Dermis microvascular lymphatic vessel endothelial cell (primary cell): ENCODE data around the gene P4HTM. TPM values are rescaled to one million over a fixed set of nuclear protein-coding genes. Genes with fewer than 3 reads are reported as not detected.

Experiments used
- DNase-seq, 2 donors: peaks; one replicate each; pipeline versions ENCODE4 v3.0.0 to v3.0.0-alpha.2; 2010; ENCODE audit warnings: low read depth in 2 of 2
- total RNA-seq: library from RNA; depleted of rRNA; stranded (reverse); fragments of >200 nt; gene quantifications from 2 replicates; pipeline ENCODE4 v1.2.1, GENCODE V29; 2014

P4HTM gene
- total RNA-seq: 4.5 and 4.7 TPM in 2 replicates

DNA sequence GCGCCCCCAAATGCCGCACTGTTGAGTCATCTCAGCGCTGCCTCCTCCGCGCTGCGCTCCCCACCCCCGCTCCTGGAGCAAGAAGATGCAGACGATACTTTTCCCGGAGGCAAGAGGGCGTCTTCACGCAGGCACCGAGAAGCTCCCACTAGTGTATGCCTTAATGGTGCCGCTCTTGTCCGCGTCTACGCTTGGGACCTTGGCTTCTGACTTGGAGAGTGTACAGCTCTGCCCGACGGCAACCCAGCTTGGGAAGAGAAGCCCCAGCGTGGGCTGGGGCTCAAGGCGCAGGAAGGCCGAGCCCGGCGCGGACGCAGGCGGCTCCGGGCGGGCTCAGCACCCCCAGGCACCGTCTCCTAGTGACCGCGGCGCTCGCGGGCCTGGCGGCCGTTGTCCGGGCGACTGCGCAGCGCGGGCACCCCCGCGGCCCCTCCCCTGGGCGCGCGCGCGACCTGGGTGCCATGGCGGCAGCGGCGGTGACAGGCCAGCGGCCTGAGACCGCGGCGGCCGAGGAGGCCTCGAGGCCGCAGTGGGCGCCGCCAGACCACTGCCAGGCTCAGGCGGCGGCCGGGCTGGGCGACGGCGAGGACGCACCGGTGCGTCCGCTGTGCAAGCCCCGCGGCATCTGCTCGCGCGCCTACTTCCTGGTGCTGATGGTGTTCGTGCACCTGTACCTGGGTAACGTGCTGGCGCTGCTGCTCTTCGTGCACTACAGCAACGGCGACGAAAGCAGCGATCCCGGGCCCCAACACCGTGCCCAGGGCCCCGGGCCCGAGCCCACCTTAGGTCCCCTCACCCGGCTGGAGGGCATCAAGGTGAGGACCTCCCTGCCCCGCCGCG is at the start of gene P4HTM:
TSS of gene P4HTM (plus strand) at position 446 of the 840 bp plus-strand sequence. CDS start at position 462, 16 bp downstream.
- DNase-seq: peak in 1 of 2 donors; percentile 81

DNA sequence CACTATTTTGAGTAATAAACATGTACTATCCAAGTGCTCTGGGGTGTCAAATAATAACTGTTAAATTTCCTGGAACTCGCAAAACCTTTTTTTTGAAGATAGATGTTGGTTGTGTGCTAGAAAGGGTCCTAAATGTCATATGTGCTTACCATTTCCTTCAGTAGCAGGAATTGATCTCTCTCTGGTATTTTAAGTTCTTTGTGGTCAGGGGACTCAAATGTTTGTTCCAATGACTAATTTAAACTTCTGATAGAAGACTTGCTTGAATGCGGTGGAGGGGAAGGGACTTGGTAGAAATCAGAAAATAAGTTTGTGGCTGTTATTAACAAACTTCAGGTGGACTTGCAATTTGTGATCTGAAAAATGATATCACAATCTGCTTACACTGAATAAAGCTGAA is 44.6 kb upstream of the P4HTM start:
- DNase-seq: no peak

GRCh38 chr3:48945891-48946549 is 44.0 kb upstream of the P4HTM start:
- no peak for DNase-seq

DNA sequence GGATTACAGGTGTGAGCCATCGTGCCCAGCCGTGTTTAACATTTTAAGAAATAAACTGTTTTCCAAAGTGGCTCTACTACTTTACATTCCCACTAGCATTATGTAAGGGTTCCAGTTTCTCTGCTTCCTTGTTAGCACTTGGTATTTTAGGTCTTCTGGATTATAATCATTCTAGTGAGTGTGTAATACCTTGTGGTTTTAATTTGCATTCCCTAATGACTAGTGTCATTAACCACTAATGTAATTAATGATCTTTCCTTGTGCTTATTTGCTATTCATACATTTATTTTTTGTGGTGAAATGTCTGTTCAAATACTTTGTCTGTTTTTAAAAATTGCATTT is 40.7 kb upstream of the P4HTM start:
- DNase-seq: no peak

- no peak for DNase-seq
Measured at GRCh38 chr3:48950051-48950450, 40.0 kb upstream of the P4HTM start.

GRCh38 chr3:48951764-48952163 is 38.3 kb upstream of the P4HTM start:
- DNase-seq: no peak

DNA sequence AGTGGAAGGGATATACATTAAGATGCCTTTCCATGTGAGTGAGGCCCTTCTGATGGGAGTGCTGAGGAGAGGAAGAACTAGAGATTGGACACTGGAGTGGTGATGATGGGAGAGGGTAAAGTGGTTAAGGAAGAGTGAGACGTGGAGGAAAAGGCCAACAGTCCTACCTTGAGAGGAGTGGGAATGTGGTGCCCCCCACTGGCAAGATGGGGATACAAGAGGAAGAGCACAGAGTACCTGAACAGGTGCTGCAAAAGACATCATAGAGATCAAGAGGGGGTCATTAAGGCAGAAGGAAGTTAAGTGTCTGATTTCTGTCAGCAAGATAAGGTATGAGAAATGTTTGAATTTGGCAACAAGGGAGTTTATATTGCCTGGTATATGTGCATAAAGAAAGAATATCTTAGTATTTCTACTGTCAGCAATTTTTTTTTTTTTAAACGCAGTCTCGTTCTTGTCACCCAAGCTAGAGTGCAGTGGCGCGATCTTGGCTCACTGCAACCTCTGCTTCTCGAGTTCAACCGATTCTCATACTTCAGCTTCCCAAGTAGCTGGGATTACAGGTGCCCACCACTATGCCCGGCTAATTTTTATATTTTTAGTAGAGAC is 37.4 kb upstream of the P4HTM start:
- DNase-seq: peak; percentile 14 to 48

- no peak for DNase-seq
Measured at GRCh38 chr3:48957006-48957705, 32.9 kb upstream of the P4HTM start.

DNA sequence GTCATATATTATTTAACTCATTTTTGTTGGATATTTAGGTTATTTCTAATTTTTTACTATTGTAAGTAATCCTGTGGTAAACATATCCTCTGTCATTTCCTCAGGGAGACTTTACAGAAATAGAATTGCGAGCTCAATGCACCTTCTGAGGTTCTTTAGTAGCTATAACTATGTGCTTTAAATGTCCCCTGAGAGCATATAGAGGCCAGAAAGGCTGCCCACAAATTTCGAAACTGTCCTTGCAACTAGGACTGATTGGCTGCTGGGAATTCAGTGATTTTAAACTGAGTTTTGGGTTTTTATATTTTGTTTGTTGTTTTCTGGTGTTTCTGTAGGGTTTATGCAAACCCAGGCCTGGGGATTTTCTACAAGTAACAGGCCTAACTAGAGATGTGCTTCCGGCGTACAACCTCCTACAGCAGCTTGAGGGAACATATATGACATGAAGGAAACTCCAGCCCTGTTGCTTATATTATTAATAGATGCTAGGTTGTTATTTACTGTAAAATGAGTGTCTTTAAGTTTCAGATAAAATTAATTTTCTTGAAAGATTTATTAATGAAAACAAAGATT is 29.1 kb upstream of the P4HTM start:
- DNase-seq: no peak

- no peak for DNase-seq
Measured at GRCh38 chr3:48962340-48962739, 27.7 kb upstream of the P4HTM start.

- no peak for DNase-seq
Measured at GRCh38 chr3:48962939-48963338, 27.1 kb upstream of the P4HTM start.

DNA sequence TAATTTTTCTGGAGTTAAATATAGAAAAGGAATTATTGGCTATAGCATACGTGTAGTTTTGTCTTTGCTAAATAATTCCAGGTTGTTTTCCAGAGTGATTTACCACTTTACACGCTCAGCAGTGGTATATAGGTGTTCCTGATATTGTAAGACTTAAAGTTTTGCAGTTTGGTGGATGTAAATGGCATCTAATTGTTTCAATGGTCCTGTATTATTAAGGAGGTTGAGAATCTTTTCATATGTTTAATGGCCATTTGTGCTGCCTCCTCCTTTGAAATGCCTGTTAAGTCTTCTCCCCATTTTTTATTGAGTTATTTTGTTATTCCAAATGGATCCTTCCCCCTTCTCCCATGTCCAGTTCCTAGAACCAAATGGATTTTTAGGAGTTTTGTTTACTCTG is 26.4 kb upstream of the P4HTM start:
- DNase-seq: no peak

DNA sequence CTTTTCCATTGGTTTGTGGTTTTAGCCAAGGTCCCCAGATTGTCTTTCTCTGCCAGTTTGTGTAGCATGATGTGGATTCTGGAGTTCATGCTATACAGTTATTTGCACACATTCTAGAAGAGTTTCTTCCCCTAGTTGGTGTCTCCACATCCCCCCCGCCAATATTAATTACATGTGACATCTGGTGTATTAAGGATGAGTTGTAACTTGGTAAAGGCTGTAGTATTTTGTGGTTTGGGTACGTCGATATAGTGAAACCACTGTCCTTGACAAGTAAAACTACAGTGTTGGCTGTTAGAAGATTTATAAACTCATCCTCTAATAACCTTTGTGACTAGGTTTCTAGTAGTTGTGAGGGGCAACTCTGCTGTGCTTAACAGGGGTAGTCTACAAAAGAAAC is 23.7 kb upstream of the P4HTM start:
- no peak for DNase-seq

DNA sequence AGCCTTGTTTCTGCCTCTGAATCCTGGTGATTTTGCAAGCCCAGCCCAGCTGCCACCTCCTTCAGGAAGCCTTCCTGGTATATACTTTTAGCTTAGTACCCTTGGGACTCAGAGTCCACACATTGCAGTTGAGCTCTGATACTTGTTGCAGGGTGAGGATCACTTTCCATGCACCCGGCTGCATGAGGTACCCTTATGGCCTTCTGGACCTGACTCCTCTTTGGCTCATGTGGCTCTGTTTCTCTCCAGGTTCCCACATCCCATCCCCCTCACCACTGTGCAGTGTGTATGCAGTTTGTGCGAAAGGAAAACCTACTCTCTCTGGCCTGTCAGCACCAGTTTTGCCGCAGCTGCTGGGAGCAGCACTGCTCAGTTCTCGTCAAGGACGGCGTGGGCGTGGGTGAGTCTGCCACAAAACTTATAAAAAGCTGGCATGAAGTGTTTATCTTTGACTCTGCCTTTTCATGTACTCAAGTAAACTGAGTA is 23.1 kb upstream of the P4HTM start:
- DNase-seq: no peak

DNA sequence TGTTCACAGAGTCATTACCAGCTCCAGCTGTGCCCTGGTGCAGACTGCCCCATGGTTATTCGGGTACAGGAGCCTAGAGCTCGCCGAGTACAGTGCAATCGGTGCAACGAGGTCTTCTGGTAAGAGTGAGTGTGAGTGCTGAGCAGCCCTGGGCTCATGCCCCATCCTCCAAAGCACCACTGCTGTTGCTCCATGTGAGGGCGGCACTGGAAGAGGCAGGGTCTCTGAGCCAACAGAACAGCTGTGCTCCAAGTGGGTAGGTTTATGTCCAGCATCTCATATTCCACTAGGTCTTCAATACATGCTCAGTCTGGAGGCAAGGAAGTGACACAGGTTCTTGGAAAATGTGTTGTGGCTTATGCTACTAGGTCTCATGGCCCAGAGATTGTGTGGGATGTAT is 19.5 kb upstream of the P4HTM start:
- no peak for DNase-seq

DNA sequence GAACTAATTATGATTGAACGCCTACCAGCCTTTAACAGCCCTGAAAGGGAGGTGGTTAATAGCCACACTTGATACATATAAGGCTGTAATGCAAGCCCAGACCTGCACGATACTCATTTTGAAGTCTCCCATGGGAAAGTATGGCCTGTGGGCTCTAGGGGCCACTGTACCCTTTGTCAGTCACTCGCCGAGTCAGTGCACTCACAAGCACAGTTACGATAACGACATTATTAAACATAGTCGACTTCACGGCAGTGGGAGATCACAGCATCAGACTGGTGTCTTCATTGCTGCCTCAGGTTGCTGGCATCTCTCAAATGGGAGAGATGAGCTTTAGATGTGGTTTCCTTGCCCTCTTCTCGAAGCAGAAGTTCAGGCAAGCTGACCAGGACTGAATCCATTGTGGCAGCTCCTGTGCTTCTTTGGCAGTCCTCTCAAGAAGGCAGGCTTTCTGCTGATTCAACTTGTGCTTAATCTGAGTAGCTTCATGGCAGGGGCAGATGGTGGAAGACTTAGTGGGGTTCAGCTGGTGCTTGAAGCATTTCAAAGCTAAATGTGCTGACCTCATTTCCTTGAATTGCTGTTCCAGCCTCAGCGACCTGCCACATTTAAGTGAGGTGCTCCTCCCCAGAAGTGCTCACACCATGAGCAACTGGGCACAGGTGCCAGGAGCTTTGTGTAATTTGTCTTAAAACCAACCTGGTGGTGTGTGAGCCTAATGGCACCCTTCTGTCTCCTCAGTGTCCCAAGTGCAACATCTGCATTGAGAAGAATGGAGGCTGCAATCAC is 15.8 kb upstream of the P4HTM start:
- no peak for DNase-seq

DNA sequence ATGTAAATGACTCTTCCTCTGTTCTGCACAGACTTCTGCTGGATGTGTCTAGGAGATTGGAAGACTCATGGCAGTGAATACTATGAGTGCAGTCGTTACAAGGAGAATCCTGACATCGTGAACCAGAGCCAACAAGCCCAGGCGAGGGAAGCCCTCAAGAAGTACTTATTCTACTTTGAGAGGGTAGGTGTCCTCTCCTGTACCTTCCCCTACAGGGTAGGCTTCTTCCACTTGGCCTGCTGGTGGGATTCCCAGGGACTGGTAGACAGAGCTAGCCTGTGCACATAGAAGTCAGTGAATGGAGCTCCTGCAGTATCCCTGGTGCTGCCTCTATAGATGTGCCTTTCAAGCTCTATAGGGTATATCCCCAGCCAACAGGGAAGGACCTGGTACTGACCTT is 10.6 kb upstream of the P4HTM start:
- no peak for DNase-seq

DNA sequence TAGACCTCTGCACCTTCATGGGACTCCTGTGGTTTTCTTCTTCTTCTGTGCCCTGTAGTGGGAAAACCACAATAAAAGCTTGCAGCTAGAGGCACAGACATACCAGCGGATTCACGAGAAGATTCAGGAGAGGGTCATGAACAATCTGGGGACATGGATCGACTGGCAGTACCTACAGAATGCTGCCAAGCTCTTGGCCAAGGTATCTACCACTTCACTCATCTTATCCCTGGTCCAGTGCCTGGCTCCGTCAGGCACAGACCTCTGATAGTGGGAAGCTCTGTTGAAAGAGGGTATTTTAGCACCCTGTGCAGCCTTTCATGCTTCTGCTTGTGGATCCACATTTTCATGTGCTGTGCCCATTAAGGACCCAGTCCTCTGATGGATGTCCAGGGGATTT is 9.7 kb upstream of the P4HTM start:
- DNase-seq: no peak

GRCh38 chr3:48982016-48982415 is 8.0 kb upstream of the P4HTM start:
- DNase-seq: no peak

DNA sequence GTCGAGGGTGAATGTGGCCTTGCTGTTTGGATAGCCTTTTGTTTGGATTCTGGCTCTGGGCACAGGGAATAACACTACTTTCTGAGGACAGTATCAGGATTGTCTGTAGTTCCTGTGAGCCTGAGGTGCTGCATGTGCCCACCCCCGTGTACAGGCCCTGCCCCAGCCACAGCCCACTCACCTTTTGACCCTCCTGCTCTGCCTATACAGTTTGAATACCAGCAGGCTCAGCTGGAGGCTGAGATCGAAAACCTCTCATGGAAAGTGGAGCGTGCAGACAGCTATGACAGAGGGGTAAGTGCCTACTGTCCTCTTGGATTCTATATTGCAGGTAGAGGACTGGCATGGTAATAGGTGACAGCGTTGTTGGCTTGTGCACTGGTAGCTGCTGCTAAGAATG is 7.4 kb upstream of the P4HTM start:
- DNase-seq: no peak

DNA sequence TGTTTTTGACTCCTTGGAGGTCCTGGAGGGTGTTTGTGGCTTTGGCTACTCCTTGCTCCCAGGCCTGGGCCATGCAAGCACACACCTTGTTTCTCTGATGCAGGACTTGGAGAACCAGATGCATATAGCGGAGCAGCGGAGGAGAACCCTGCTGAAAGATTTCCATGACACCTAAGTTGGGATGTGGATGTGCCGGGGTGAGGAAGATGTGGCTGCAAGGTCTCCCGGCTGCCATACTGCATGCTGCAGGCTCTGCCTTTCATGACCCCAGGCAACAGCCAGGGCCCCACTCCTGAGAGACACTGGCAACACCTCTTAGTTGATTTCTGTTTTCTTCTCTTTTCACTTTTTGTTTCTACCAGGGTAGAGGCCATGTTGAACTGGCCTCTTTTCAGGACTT is 6.9 kb upstream of the P4HTM start:
- DNase-seq: no peak
